Measurements from ENCODE around the gene FOLH1. TPM values are rescaled to one million over a fixed set of nuclear protein-coding genes. Genes with fewer than 3 reads are reported as not detected.
"Not testable (repeated sequence)": the region's sequence is repeated elsewhere in the genome, so short reads cannot be mapped to it uniquely, and the experiment has no call there.

The FOLH1 gene
- total RNA-seq, 1 donor from 2014 or later: not detected

GRCh38 chr11:49229136-49229535 is 20.7 kb upstream of the FOLH1 start:
- H3K27me3 Mint-ChIP-seq; H3K36me3 Mint-ChIP-seq; DNase-seq (ENCODE audit: extremely low spot score, unreplicated experiment); H3K4me3 Mint-ChIP-seq; H3K9me3 Mint-ChIP-seq; H3K27ac Mint-ChIP-seq; H3K4me1 Mint-ChIP-seq (ENCODE audit: unreplicated experiment): not testable (repeated sequence)
- TF ChIP-seq CTCF (conservative IDR thresholded peaks at IDR 0.05): peak; percentile 66

- H3K4me1 Mint-ChIP-seq (ENCODE audit: unreplicated experiment); H3K27ac Mint-ChIP-seq; H3K9me3 Mint-ChIP-seq; H3K36me3 Mint-ChIP-seq; DNase-seq (ENCODE audit: extremely low spot score, unreplicated experiment); H3K4me3 Mint-ChIP-seq; H3K27me3 Mint-ChIP-seq: not testable (repeated sequence)
These were observed 16.9 kb upstream of the FOLH1 start for GRCh38 chr11:49225255-49225785.

GRCh38 chr11:49221112-49221511 is 12.7 kb upstream of the FOLH1 start:
- Mint-ChIP-seq H3K4me3 (no peak overlapping the region), H3K4me1 (ENCODE audit: unreplicated experiment) (no peaks in the 10 kb centered on the region), H3K27ac (no peak overlapping the region), H3K27me3 (peaks cover 1% of the 10 kb centered on the region), H3K9me3 (no peaks in the 10 kb centered on the region), H3K36me3 (no peaks in the 10 kb centered on the region)
- no peak for DNase-seq (ENCODE audit: extremely low spot score, unreplicated experiment)
- TF ChIP-seq CTCF (conservative IDR thresholded peaks at IDR 0.05): no peak

- H3K36me3 Mint-ChIP-seq: no peaks in the 10 kb centered on the region
- no peak overlapping the region for H3K4me3 Mint-ChIP-seq
- no peak for DNase-seq (ENCODE audit: extremely low spot score, unreplicated experiment)
- no peaks in the 10 kb centered on the region for H3K27me3 Mint-ChIP-seq
- H3K9me3 Mint-ChIP-seq: no peaks in the 10 kb centered on the region
- H3K4me1 Mint-ChIP-seq (ENCODE audit: unreplicated experiment): no peaks in the 10 kb centered on the region
- TF ChIP-seq CTCF (conservative IDR thresholded peaks at IDR 0.05): no peak
- no peak overlapping the region for H3K27ac Mint-ChIP-seq
These were observed 4.7 kb upstream of the FOLH1 start for GRCh38 chr11:49213026-49213560.

GRCh38 chr11:49206999-49207398 is 1.4 kb downstream of the FOLH1 start:
- not testable (repeated sequence) for DNase-seq (ENCODE audit: extremely low spot score, unreplicated experiment); H3K27ac Mint-ChIP-seq; H3K4me3 Mint-ChIP-seq; H3K27me3 Mint-ChIP-seq; H3K36me3 Mint-ChIP-seq; H3K4me1 Mint-ChIP-seq (ENCODE audit: unreplicated experiment); H3K9me3 Mint-ChIP-seq

GRCh38 chr11:49202287-49202976 is 6.0 kb downstream of the FOLH1 start:
- DNase-seq (ENCODE audit: extremely low spot score, unreplicated experiment): no peak
- H3K9me3 Mint-ChIP-seq: no peaks in the 10 kb centered on the region
- TF ChIP-seq CTCF (conservative IDR thresholded peaks at IDR 0.05): no peak
- H3K4me3 Mint-ChIP-seq: no peak overlapping the region
- H3K27ac Mint-ChIP-seq: no peak overlapping the region
- H3K27me3 Mint-ChIP-seq: no peaks in the 10 kb centered on the region
- no peaks in the 10 kb centered on the region for H3K36me3 Mint-ChIP-seq
- no peaks in the 10 kb centered on the region for H3K4me1 Mint-ChIP-seq (ENCODE audit: unreplicated experiment)

GRCh38 chr11:49196775-49197174 is 11.6 kb downstream of the FOLH1 start:
- DNase-seq (ENCODE audit: extremely low spot score, unreplicated experiment); H3K27ac Mint-ChIP-seq; H3K9me3 Mint-ChIP-seq; H3K4me3 Mint-ChIP-seq; H3K4me1 Mint-ChIP-seq (ENCODE audit: unreplicated experiment); H3K27me3 Mint-ChIP-seq; H3K36me3 Mint-ChIP-seq: not testable (repeated sequence)

- H3K4me1 Mint-ChIP-seq (ENCODE audit: unreplicated experiment); H3K4me3 Mint-ChIP-seq; H3K27me3 Mint-ChIP-seq; H3K36me3 Mint-ChIP-seq; H3K9me3 Mint-ChIP-seq; DNase-seq (ENCODE audit: extremely low spot score, unreplicated experiment); H3K27ac Mint-ChIP-seq: not testable (repeated sequence)
These were observed 12.4 kb downstream of the FOLH1 start for GRCh38 chr11:49196002-49196401.

- H3K4me3 Mint-ChIP-seq; H3K27ac Mint-ChIP-seq; H3K9me3 Mint-ChIP-seq; H3K4me1 Mint-ChIP-seq (ENCODE audit: unreplicated experiment); H3K27me3 Mint-ChIP-seq; H3K36me3 Mint-ChIP-seq; DNase-seq (ENCODE audit: extremely low spot score, unreplicated experiment): not testable (repeated sequence)
These were observed 18.1 kb downstream of the FOLH1 start for GRCh38 chr11:49190287-49190686.

- not testable (repeated sequence) for H3K27ac Mint-ChIP-seq; H3K27me3 Mint-ChIP-seq; H3K4me3 Mint-ChIP-seq; DNase-seq (ENCODE audit: extremely low spot score, unreplicated experiment); H3K4me1 Mint-ChIP-seq (ENCODE audit: unreplicated experiment); H3K36me3 Mint-ChIP-seq; H3K9me3 Mint-ChIP-seq
These were observed 22.2 kb downstream of the FOLH1 start for GRCh38 chr11:49186225-49186624.
